ENCODE measurements around the gene CEP89. TPM values are rescaled to one million over a fixed set of nuclear protein-coding genes. Genes with fewer than 3 reads are reported as not detected.
"Not testable (repeated sequence)": the region's sequence is repeated elsewhere in the genome, so short reads cannot be mapped to it uniquely, and the experiment has no call there.

The CEP89 gene
- total RNA-seq, 1 donor from 2014 or later, result 42.5 TPM

DNA sequence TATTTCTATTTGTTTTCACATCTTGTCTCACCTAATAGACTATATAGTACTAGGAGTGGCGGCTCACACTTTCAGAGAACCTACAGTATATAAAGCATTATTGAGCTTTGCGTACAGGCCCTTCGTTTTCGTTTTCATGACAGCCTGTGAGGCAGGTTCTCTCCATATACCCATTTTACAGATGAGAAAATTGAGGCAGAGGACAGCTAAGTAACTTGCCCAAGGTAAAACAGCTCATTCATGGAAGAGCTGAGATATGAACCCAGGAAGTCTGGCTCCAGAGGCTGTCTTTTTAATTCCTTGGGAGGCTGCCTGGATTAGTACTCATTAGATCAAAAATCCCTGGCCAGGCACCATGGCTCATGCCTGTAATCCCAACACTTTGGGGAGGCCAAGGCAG is 29.2 kb upstream of the CEP89 start:
- no peaks in the 10 kb centered on the region for H3K36me3 Mint-ChIP-seq (ENCODE audit: unreplicated experiment)
- no peaks in the 10 kb centered on the region for H3K4me1 Mint-ChIP-seq (ENCODE audit: low read depth, unreplicated experiment)
- H3K27ac Mint-ChIP-seq (ENCODE audit: unreplicated experiment), result no peak overlapping the region
- peaks cover 3% of the 10 kb centered on the region for H3K27me3 Mint-ChIP-seq (ENCODE audit: unreplicated experiment)
- TF ChIP-seq, protein P1, sequence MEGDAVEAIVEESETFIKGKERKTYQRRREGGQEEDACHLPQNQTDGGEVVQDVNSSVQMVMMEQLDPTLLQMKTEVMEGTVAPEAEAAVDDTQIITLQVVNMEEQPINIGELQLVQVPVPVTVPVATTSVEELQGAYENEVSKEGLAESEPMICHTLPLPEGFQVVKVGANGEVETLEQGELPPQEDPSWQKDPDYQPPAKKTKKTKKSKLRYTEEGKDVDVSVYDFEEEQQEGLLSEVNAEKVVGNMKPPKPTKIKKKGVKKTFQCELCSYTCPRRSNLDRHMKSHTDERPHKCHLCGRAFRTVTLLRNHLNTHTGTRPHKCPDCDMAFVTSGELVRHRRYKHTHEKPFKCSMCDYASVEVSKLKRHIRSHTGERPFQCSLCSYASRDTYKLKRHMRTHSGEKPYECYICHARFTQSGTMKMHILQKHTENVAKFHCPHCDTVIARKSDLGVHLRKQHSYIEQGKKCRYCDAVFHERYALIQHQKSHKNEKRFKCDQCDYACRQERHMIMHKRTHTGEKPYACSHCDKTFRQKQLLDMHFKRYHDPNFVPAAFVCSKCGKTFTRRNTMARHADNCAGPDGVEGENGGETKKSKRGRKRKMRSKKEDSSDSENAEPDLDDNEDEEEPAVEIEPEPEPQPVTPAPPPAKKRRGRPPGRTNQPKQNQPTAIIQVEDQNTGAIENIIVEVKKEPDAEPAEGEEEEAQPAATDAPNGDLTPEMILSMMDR (IDR thresholded peaks at IDR 0.05; ENCODE audit: partially characterized antibody, unreplicated experiment), result no peak
- no peak overlapping the region for H3K4me3 Mint-ChIP-seq (ENCODE audit: unreplicated experiment)
- no peak for DNase-seq
- no peaks in the 10 kb centered on the region for H3K9me3 Mint-ChIP-seq (ENCODE audit: unreplicated experiment)

DNA sequence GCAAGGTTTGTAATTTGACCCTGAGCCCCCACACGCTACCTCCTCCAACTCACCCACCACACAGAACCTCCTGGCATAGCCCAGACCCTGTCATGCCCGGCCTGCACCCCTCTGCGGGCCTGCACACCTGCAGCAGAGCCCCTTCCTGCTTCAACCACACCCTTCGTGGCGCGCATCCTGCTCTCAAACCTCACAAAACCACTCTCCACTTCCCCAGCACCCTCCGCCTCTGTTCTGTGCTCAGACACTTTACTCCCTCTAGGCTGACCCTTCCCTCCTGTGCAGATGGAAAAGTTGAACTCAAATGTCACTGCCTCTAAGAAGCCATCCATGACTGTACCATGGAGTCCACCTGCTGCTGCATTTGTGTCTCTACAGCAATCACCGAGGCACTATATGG is 28.8 kb upstream of the CEP89 start:
- no peak for DNase-seq
- H3K36me3 Mint-ChIP-seq (ENCODE audit: unreplicated experiment), result no peaks in the 10 kb centered on the region

DNA sequence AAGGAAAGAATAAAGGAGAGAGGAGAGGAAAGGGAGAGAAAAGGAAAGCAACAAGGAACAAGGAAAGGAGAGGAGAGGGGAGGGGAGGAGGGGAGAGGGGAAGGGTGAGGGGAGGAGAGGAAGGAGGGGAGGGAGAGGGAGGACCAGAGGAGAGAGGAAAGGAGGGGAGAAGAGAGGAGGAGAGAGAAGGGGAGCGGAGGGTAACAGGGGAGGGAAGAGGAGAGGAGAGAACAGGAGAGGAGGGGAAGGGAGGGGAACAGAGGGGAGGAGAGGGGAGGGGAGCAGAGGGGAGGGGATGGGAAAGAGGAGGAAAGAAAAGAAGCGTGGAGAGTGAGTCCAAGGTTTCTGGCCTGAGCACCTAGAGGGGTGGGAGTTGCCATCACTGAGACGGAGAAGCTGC is 27.0 kb upstream of the CEP89 start:
- DNase-seq, result no peak
- TF ChIP-seq, protein P1 (IDR thresholded peaks at IDR 0.05; ENCODE audit: partially characterized antibody, unreplicated experiment), result no peak
- Mint-ChIP-seq H3K27ac (ENCODE audit: unreplicated experiment) (no peak overlapping the region), H3K36me3 (ENCODE audit: unreplicated experiment) (no peaks in the 10 kb centered on the region), H3K4me3 (ENCODE audit: unreplicated experiment) (no peak overlapping the region), H3K9me3 (ENCODE audit: unreplicated experiment) (no peaks in the 10 kb centered on the region), H3K27me3 (ENCODE audit: unreplicated experiment) (peaks cover 3% of the 10 kb centered on the region), H3K4me1 (ENCODE audit: low read depth, unreplicated experiment) (no peaks in the 10 kb centered on the region)

More for the DNA sequence above, 28.8 kb upstream of the CEP89 start:
- TF ChIP-seq, protein P1 (IDR thresholded peaks at IDR 0.05; ENCODE audit: partially characterized antibody, unreplicated experiment), result no peak
- no peaks in the 10 kb centered on the region for H3K9me3 Mint-ChIP-seq (ENCODE audit: unreplicated experiment)
- H3K4me1 Mint-ChIP-seq (ENCODE audit: low read depth, unreplicated experiment), result no peaks in the 10 kb centered on the region
- H3K4me3 Mint-ChIP-seq (ENCODE audit: unreplicated experiment), result no peak overlapping the region
- no peak overlapping the region for H3K27ac Mint-ChIP-seq (ENCODE audit: unreplicated experiment)
- H3K27me3 Mint-ChIP-seq (ENCODE audit: unreplicated experiment), result peaks cover 3% of the 10 kb centered on the region

DNA sequence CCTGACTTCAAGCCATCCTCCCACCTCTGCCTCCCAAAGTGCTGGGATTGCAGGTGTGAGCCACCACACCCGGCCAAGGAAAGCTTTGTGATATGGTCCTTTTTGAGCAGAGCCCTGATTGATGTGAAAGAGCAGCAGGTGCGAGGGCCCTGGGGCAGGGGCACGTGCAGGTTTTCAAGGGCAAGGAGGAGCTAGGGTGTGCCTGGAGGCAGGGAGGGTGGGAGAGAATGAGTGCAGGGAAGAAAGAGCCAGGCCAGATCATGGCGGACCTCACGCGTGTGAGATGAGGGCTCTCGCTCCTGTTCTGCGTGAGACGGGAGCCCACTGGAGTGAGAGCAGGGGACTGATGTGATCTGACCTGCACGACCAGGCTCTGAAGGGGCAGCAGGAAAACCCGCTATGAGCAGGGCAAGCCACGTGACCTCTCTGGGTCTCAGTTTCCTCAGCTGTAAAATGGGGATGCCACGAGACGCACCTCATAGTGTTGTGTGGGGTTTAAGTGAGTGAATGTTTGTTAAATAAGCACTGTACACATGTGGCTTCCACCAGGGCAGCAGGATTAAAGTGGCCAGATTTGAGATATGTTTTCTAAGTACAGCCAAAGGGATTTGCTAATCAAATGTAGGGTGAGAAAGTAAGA is 26.1 kb upstream of the CEP89 start:
- no peaks in the 10 kb centered on the region for H3K9me3 Mint-ChIP-seq (ENCODE audit: unreplicated experiment)
- H3K36me3 Mint-ChIP-seq (ENCODE audit: unreplicated experiment), result no peaks in the 10 kb centered on the region
- H3K27ac Mint-ChIP-seq (ENCODE audit: unreplicated experiment), result no peak overlapping the region
- no peak overlapping the region for H3K4me3 Mint-ChIP-seq (ENCODE audit: unreplicated experiment)
- no peaks in the 10 kb centered on the region for H3K4me1 Mint-ChIP-seq (ENCODE audit: low read depth, unreplicated experiment)
- TF ChIP-seq, protein P1 (IDR thresholded peaks at IDR 0.05; ENCODE audit: partially characterized antibody, unreplicated experiment), result no peak
- peaks cover 3% of the 10 kb centered on the region for H3K27me3 Mint-ChIP-seq (ENCODE audit: unreplicated experiment)
- no peak for DNase-seq

DNA sequence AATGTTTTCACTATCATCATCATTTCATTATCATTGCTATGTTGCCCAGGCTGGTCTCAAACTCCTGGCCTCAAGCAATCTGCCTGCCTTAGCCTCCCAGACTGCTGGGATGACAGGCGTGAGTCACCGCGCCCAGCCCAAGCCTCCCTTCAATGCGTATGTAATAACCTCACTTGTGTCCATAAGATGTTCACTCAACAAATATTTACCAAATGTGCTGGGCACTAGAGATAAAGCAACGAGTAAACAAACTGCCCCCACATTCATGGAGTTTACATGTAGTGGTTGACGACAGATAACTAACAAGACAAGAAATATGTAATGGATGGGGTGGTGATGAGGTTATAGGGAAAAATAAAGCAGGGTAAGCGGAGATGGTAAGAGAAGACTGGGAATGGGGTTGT is 25.3 kb upstream of the CEP89 start:
- not testable (repeated sequence) for H3K4me1 Mint-ChIP-seq (ENCODE audit: low read depth, unreplicated experiment); H3K9me3 Mint-ChIP-seq (ENCODE audit: unreplicated experiment); H3K27me3 Mint-ChIP-seq (ENCODE audit: unreplicated experiment); H3K27ac Mint-ChIP-seq (ENCODE audit: unreplicated experiment); H3K36me3 Mint-ChIP-seq (ENCODE audit: unreplicated experiment); H3K4me3 Mint-ChIP-seq (ENCODE audit: unreplicated experiment); DNase-seq

DNA sequence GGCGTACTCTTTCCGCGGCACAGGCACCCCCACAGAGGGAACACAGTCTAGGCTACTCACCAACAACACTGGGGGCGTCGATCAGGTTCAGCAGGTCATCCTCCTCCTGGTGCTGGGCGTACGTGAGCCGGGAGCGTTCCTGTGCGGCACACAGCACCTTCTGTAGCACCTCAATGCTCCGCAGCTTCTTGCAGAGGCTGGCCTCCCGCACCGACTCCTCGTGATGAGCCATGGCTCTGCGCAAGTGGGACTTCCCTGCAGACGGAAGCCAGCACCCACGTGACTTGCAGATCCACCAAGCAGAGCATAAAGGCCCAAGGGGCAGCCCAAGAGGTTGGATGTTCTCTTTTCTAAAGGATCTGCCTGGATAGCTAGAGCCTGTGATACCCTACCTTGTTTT is 24.2 kb upstream of the CEP89 start:
- H3K4me3 Mint-ChIP-seq (ENCODE audit: unreplicated experiment); H3K27me3 Mint-ChIP-seq (ENCODE audit: unreplicated experiment); DNase-seq; H3K9me3 Mint-ChIP-seq (ENCODE audit: unreplicated experiment); H3K4me1 Mint-ChIP-seq (ENCODE audit: low read depth, unreplicated experiment); H3K36me3 Mint-ChIP-seq (ENCODE audit: unreplicated experiment); H3K27ac Mint-ChIP-seq (ENCODE audit: unreplicated experiment): not testable (repeated sequence)

Data from glutamatergic neuron (in vitro differentiated cells).